PC-9 (cell line): Measurements from ENCODE around the gene SORBS1.

Source experiments
- EZH2 ChIP-seq: fragments of 200-600 bp; sonication (generic); IDR thresholded peaks from 2 replicates; pipeline ENCODE4 v1.8.0; 2017; ENCODE audit warnings: antibody characterized with exemption, low read depth
- TF ChIP-seq, protein P1 (sequence below): fragments of 200-600 bp; sonication (generic); conservative IDR thresholded peaks from 2 replicates; pipeline ENCODE4 v1.6.1; 2017; ENCODE audit warnings: mixed run types, antibody characterized with exemption, mild to moderate bottlenecking, moderate library complexity

DNA sequence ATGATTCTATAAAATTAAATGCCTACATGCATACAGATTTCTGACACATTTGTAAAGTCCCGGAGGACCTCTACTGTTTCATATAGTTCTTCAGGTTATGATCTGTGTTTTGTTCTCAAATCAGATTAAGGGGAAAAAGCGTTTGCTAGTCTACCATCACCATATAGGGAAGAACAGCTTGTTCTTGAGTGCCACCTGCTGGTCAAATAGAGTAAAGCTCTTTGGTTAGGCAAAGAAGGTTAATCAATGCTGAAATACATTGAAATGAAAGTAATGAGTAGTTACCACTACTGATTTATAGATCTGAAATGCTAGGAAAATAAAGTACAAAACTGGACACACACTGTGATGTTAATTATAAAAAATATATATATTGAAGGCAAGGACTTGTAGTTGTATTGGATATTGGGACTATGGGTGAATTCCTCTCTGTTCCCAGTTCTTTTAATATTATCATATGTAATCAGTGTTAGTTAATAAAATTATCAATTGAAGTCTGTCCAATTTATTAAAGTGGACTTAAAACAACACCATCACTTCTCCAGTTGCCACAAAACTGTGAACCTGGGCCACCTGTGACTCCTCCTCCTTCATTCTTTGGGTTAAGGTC lies 197.8 kb downstream of the SORBS1 start:
- TF ChIP-seq EZH2 = no peak
- TF ChIP-seq, protein P1, sequence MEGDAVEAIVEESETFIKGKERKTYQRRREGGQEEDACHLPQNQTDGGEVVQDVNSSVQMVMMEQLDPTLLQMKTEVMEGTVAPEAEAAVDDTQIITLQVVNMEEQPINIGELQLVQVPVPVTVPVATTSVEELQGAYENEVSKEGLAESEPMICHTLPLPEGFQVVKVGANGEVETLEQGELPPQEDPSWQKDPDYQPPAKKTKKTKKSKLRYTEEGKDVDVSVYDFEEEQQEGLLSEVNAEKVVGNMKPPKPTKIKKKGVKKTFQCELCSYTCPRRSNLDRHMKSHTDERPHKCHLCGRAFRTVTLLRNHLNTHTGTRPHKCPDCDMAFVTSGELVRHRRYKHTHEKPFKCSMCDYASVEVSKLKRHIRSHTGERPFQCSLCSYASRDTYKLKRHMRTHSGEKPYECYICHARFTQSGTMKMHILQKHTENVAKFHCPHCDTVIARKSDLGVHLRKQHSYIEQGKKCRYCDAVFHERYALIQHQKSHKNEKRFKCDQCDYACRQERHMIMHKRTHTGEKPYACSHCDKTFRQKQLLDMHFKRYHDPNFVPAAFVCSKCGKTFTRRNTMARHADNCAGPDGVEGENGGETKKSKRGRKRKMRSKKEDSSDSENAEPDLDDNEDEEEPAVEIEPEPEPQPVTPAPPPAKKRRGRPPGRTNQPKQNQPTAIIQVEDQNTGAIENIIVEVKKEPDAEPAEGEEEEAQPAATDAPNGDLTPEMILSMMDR = peak; percentile 88
